ENCODE measurements around the gene VAMP5.

GRCh38 chr2:85553184-85553583 lies 31.0 kb upstream of the VAMP5 start:
- no peak for TF ChIP-seq CTCF (conservative IDR thresholded peaks at IDR 0.05)
- TF ChIP-seq ZFX (IDR thresholded peaks at IDR 0.05), result no peak
